Fibroblast of lung (primary cell): ENCODE measurements around the gene SORCS3.

Experiments used
- CTCF ChIP-seq, 2 donors: IDR thresholded peaks in 1 of 2; conservative IDR thresholded peaks in 1 of 2; 1 replicate in 1 of 2; 2 replicates in 1 of 2; pipeline ENCODE4 v1.5.1; 2011 to 2012; ENCODE audit warnings: low read length in 2 of 2, control low read depth in 1 of 2, inconsistent platforms in 1 of 2, low read depth in 1 of 2, mild to moderate bottlenecking in 1 of 2
- EZH2 ChIP-seq: IDR thresholded peaks from 2 replicates; pipeline ENCODE4 v1.5.1; 2012; ENCODE audit warnings: low read length, control low read depth, mild to moderate bottlenecking; ENCODE audit errors: missing control alignments

- TF ChIP-seq CTCF (conservative IDR thresholded peaks at IDR 0.05 in 1 of 2, IDR thresholded peaks at IDR 0.05 in 1 of 2; ENCODE audit: low read depth in 1 of 2, low read length in 2 of 2) (no peak), EZH2 (no peak)
Measured at GRCh38 chr10:105171945-105172344, 530.9 kb downstream of the SORCS3 start.
